Neural progenitor cell (in vitro differentiated cells): ENCODE data around the gene UNC80.

ENCODE experiments used
- CTCF ChIP-seq: fragments of 200-600 bp; sonication (generic); IDR thresholded peaks from 2 replicates; pipeline ENCODE4 v1.5.1; 2017; ENCODE audit warnings: antibody characterized with exemption, mild to moderate bottlenecking
- EZH2 ChIP-seq: fragments of 200-600 bp; sonication (generic); IDR thresholded peaks from 2 replicates; pipeline ENCODE4 v1.6.1; 2017; ENCODE audit warnings: antibody characterized with exemption, mild to moderate bottlenecking, moderate library complexity

DNA sequence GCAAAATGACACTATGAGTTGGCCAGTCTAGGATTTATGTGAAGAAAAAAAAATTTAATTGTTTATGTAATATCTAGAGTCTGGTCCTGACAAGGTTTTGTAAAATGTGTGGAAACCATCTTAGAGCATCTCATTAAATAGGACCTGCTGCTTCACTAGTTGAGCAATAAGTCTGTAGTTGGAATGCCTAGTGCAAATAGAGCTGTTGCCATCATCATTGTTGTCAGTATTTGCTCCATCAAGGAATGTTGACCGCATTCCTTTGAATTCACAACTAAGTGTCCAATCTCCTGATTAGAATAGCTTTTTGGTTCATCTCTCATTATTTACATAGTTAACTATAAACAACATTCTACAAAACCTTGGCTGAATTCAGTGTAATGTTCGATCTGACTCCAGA lies 198.6 kb downstream of the UNC80 start:
- TF ChIP-seq CTCF (no peak), EZH2 (no peak)
